Body of pancreas (tissue), 4 donors: ENCODE measurements around the gene RNF187. TPM values are rescaled to one million over a fixed set of nuclear protein-coding genes. Genes with fewer than 3 reads are reported as not detected.

ENCODE experiments used
- ATAC-seq: fragments of 150-250 bp; one replicate; pipeline ENCODE4 v1.9.1; 2016
- DNase-seq, 4 donors: peaks; one replicate each; pipeline ENCODE4 v3.0.0-alpha.2; 2019
- H3K27ac ChIP-seq, 4 donors: fragments of 200-600 bp; sonication (generic); 1 replicate in 3 of 4; 2 replicates in 1 of 4; pipeline versions ENCODE4 v1.5.1 to v1.6.1; 2016 to 2019; ENCODE audit warnings: mild to moderate bottlenecking in 1 of 4, mixed read lengths in 1 of 4, moderate library complexity in 1 of 4
- H3K27me3 ChIP-seq, 2 donors: fragments of 200-600 bp; sonication (generic); one replicate each; pipeline ENCODE4 v1.6.0; 2016; ENCODE audit warnings: mild to moderate bottlenecking in 1 of 2
- H3K36me3 ChIP-seq, 2 donors: fragments of 200-600 bp; sonication (generic); replicated peaks in 1 of 2; 2 replicates each; pipeline ENCODE4 v1.5.1; 2016; ENCODE audit warnings: low read depth in 2 of 2; ENCODE audit not compliant: insufficient read depth in 1 of 2
- H3K4me1 ChIP-seq: fragments of 200-600 bp; sonication (generic); one replicate; pipeline ENCODE4 v1.6.0; 2016
- H3K4me3 ChIP-seq, 2 donors: fragments of 200-600 bp; sonication (generic); 1 replicate in 1 of 2; 2 replicates in 1 of 2; pipeline ENCODE4 v1.5.1; 2016 to 2019
- H3K9me3 ChIP-seq, 3 donors: fragments of 200-600 bp; sonication (generic); 1 replicate in 2 of 3; 2 replicates in 1 of 3; pipeline ENCODE4 v1.5.1; 2016
- CTCF ChIP-seq, 7 experiments: fragments of 450-650 bp in 4 of 7; fragments of 200-600 bp in 3 of 7; sonication (generic) in 3 of 7; IDR thresholded peaks; one replicate each; pipeline ENCODE4 v1.5.1; 2016 to 2019; ENCODE audit warnings: antibody characterized with exemption in 7 of 7
- POLR2A ChIP-seq, 3 donors: fragments of 450-650 bp; IDR thresholded peaks; one replicate each; pipeline ENCODE4 v1.6.1; 2016; ENCODE audit warnings: antibody characterized with exemption in 3 of 3, mild to moderate bottlenecking in 2 of 3
- WGBS, 2 donors: methylation state at CpG; one replicate each; pipeline ENCODE4 v1.1.5; 2017; 5-methylcytosine and 5-hydroxymethylcytosine counted together
- intact Hi-C: fragments of 100-400 bp; cut with DNase I; formaldehyde crosslinking; loops from one replicate; pipeline ENCODE4 v1.15.1; 2023
- total RNA-seq, 2 donors: library from RNA; depleted of rRNA; stranded (reverse); fragments of >200 nt; gene quantifications; one replicate each; pipeline ENCODE4 v1.1.0, GENCODE V29; 2016

RNF187 gene
- total RNA-seq, 2 donors from 2014 or later = 20.0 to 35.9 TPM

- intact Hi-C loops = no loop called here
- Histone ChIP-seq H3K27me3 (no peaks in the 10 kb centered on the region), H3K4me3 (no peak overlapping the region), H3K4me1 (no peaks in the 10 kb centered on the region), H3K36me3 (no peaks in the 10 kb centered on the region), H3K27ac (no peak overlapping the region), H3K9me3 (no peaks in the 10 kb centered on the region)
- TF ChIP-seq POLR2A (IDR thresholded peaks at IDR 0.05) (no peak), CTCF (IDR thresholded peaks at IDR 0.05) (no peak)
- ATAC-seq (no peak), DNase-seq (no peak)
- WGBS, 2 donors = 69 to 71% methylated on average over 9 of the region's 9 CpGs
Measured at GRCh38 chr1:228507961-228508652, 20.9 kb downstream of the RNF187 start.

GRCh38 chr1:228508840-228509415 lies 21.7 kb downstream of the RNF187 start:
- no peak for ATAC-seq
- TF ChIP-seq CTCF (IDR thresholded peaks at IDR 0.05) (no peak), POLR2A (IDR thresholded peaks at IDR 0.05) (no peak)
- Histone ChIP-seq H3K36me3 (no peaks in the 10 kb centered on the region), H3K4me3 (no peak overlapping the region), H3K4me1 (no peaks in the 10 kb centered on the region), H3K27me3 (no peaks in the 10 kb centered on the region), H3K27ac (no peak overlapping the region), H3K9me3 (no peaks in the 10 kb centered on the region)
- intact Hi-C loops = no loop called here
- WGBS, 2 donors = 72 to 73% methylated on average over 6 of the region's 6 CpGs
- DNase-seq = no peak

GRCh38 chr1:228510101-228510802 lies 23.1 kb downstream of the RNF187 start:
- 37 to 68% methylated on average over 3 to 5 of the region's 5 CpGs for WGBS, 2 donors
- no peaks in the 10 kb centered on the region for H3K36me3 ChIP-seq
- H3K4me3 ChIP-seq = no peak overlapping the region
- H3K4me1 ChIP-seq = no peaks in the 10 kb centered on the region
- no peak overlapping the region for H3K27ac ChIP-seq
- no peak for ATAC-seq
- intact Hi-C loops = no loop called here
- H3K27me3 ChIP-seq = no peaks in the 10 kb centered on the region
- TF ChIP-seq POLR2A (IDR thresholded peaks at IDR 0.05) (no peak), CTCF (IDR thresholded peaks at IDR 0.05) (no peak)
- DNase-seq = no peak
- no peaks in the 10 kb centered on the region for H3K9me3 ChIP-seq

GRCh38 chr1:228510803-228511413 lies 23.7 kb downstream of the RNF187 start:
- H3K36me3 ChIP-seq = no peaks in the 10 kb centered on the region
- ATAC-seq (no peak), DNase-seq (no peak)
- H3K27ac ChIP-seq = no peak overlapping the region
- no peaks in the 10 kb centered on the region for H3K27me3 ChIP-seq
- WGBS, 2 donors = 77 to 79% methylated on average over 3 of the region's 3 CpGs
- H3K4me1 ChIP-seq = no peaks in the 10 kb centered on the region
- H3K9me3 ChIP-seq = no peaks in the 10 kb centered on the region
- intact Hi-C loops = no loop called here
- TF ChIP-seq CTCF (IDR thresholded peaks at IDR 0.05) (no peak), POLR2A (IDR thresholded peaks at IDR 0.05) (no peak)
- H3K4me3 ChIP-seq = no peak overlapping the region
